A549 (cell line): ENCODE measurements around the gene FAH. TPM values are rescaled to one million over a fixed set of nuclear protein-coding genes. Genes with fewer than 3 reads are reported as not detected.
A peak's percentile ranks its signal among the peaks of the same experiment; 100 is the strongest.

Source experiments
- ATAC-seq, 2 experiments: fragments of 200-7000 bp in 1 of 2; fragments of >200 bp in 1 of 2; cut with Nextera tagmentation in 1 of 2; cut with Tn5 transposase in 1 of 2; 3 replicates each; pipeline versions ENCODE4 v1.8.0 to v1.9.1; 2018 to 2020; ENCODE audit warnings: mild to moderate bottlenecking in 1 of 2, moderate library complexity in 1 of 2
- CTCF ChIA-PET: fragments of 300-600 bp; sonication (Branson Sonifier 250); formaldehyde crosslinking; extraction: SDS; loops from one replicate; lab custom pipeline; 2021; ENCODE audit warnings: antibody characterized with exemption, inconsistent platforms; lab: Yijun Ruan, JAX
- POLR2A ChIA-PET: fragments of 350-600 bp; formaldehyde crosslinking; extraction: SDS; loops from one replicate; lab custom pipeline; 2021; ENCODE audit warnings: antibody characterized with exemption, inconsistent platforms; lab: Yijun Ruan, JAX
- DNase-seq, 2 experiments: peaks; one replicate each; pipeline versions ENCODE4 v3.0.0 to v3.0.0-alpha.2; 2011 to 2016; ENCODE audit warnings: low read depth in 1 of 2, low spot score in 1 of 2
- FAIRE-seq: peaks from 2 replicates; lab custom pipeline; 2011; peaks lifted over from hg19 to GRCh38; lab: Jason Lieb, UNC
- H3K27ac ChIP-seq, 2 experiments: fragments of >200 bp; sonication (Bioruptor Twin); formaldehyde crosslinking; 3 replicates each; pipeline ENCODE4 v1.5.1; 2016 to 2017
- H3K4me1 ChIP-seq: fragments of >200 bp; sonication (Bioruptor Twin); formaldehyde crosslinking; 3 replicates; pipeline ENCODE4 v1.6.1; 2016
- H3K4me2 ChIP-seq: fragments of >200 bp; sonication (Bioruptor Twin); formaldehyde crosslinking; 3 replicates; pipeline ENCODE4 v1.6.1; 2016
- H3K4me3 ChIP-seq: fragments of >200 bp; sonication (Bioruptor Twin); formaldehyde crosslinking; 3 replicates; pipeline ENCODE4 v1.5.1; 2016
- H3K9me3 ChIP-seq: fragments of >200 bp; sonication (Bioruptor Twin); formaldehyde crosslinking; 3 replicates; pipeline ENCODE4 v1.6.1; 2016
- BCL3 ChIP-seq: fragments of >200 bp; sonication (Bioruptor Twin); formaldehyde crosslinking; IDR thresholded peaks from 3 replicates; pipeline ENCODE4 v1.6.1; 2016
- BHLHE40 ChIP-seq: IDR thresholded peaks from 2 replicates; pipeline ENCODE4 v1.6.1; 2012; ENCODE audit warnings: low read depth, low read length, inconsistent platforms
- CBX2 ChIP-seq: fragments of 200-600 bp; sonication (generic); IDR thresholded peaks from 2 replicates; pipeline ENCODE4 v1.6.1; 2016; ENCODE audit warnings: low read depth, mild to moderate bottlenecking, borderline replicate concordance
- CHD2 ChIP-seq: fragments of 150-350 bp; IDR thresholded peaks from 2 replicates; pipeline ENCODE4 v1.6.1; 2014; ENCODE audit warnings: low read length; ENCODE audit not compliant: partially characterized antibody
- CHD4 ChIP-seq: fragments of 200-600 bp; sonication (generic); IDR thresholded peaks from 2 replicates; pipeline ENCODE4 v1.6.1; 2016; ENCODE audit warnings: antibody characterized with exemption, mild to moderate bottlenecking, borderline replicate concordance
- EHF ChIP-seq: fragments of 250-450 bp; sonication (Bioruptor Pico); IDR thresholded peaks from 2 replicates; pipeline ENCODE4 v1.5.0; 2020; ENCODE audit warnings: mild to moderate bottlenecking
- ESRRA ChIP-seq: fragments of 150-350 bp; IDR thresholded peaks from 2 replicates; pipeline ENCODE4 v1.6.1; 2014; ENCODE audit warnings: mild to moderate bottlenecking, low read length, borderline replicate concordance
- FOSB ChIP-seq: fragments of 250-450 bp; sonication (Bioruptor Pico); IDR thresholded peaks from 2 replicates; pipeline ENCODE4 v1.5.0; 2020; ENCODE audit warnings: mild to moderate bottlenecking, moderate library complexity
- FOXS1 ChIP-seq: fragments of 250-450 bp; sonication (Bioruptor Pico); IDR thresholded peaks from 2 replicates; pipeline ENCODE4 v1.5.0; 2020; ENCODE audit warnings: mild to moderate bottlenecking, moderate library complexity
- GATA3 ChIP-seq: IDR thresholded peaks from 2 replicates; pipeline ENCODE4 v1.6.1; 2012; ENCODE audit warnings: borderline replicate concordance
- HDAC2 ChIP-seq: fragments of 200-600 bp; sonication (generic); IDR thresholded peaks from 2 replicates; pipeline ENCODE4 v1.6.1; 2016
- HES2 ChIP-seq: fragments of >200 bp; sonication (Bioruptor Twin); formaldehyde crosslinking; IDR thresholded peaks from 2 replicates; pipeline ENCODE4 v1.6.1; 2016
- HEYL ChIP-seq: fragments of 250-450 bp; sonication (Bioruptor Pico); IDR thresholded peaks from 2 replicates; pipeline ENCODE4 v1.8.0; 2021; ENCODE audit warnings: mild to moderate bottlenecking, moderate library complexity
- HMGXB4 ChIP-seq: fragments of 250-450 bp; sonication (Bioruptor Pico); IDR thresholded peaks from 2 replicates; pipeline ENCODE4 v1.5.0; 2021; ENCODE audit warnings: mild to moderate bottlenecking, moderate library complexity, borderline replicate concordance
- HOXB13 ChIP-seq: fragments of 250-450 bp; sonication (Bioruptor Pico); IDR thresholded peaks from 2 replicates; pipeline ENCODE4 v1.5.0; 2020; ENCODE audit warnings: low read depth, mild to moderate bottlenecking, moderate library complexity
- HOXB5 ChIP-seq: fragments of 250-450 bp; sonication (Bioruptor Pico); IDR thresholded peaks from 2 replicates; pipeline ENCODE4 v1.5.0; 2020; ENCODE audit warnings: mild to moderate bottlenecking, moderate library complexity
- JUNB ChIP-seq: fragments of >200 bp; sonication (Bioruptor Twin); formaldehyde crosslinking; IDR thresholded peaks from 2 replicates; pipeline ENCODE4 v1.6.1; 2016
- KDM1A ChIP-seq: fragments of 200-600 bp; sonication (generic); IDR thresholded peaks from 2 replicates; pipeline ENCODE4 v1.6.1; 2016; ENCODE audit warnings: low read depth, mild to moderate bottlenecking
- MAX ChIP-seq: IDR thresholded peaks from 2 replicates; pipeline ENCODE4 v1.6.1; 2012
- MAZ ChIP-seq: fragments of 150-350 bp; IDR thresholded peaks from 2 replicates; pipeline ENCODE4 v1.6.1; 2014; ENCODE audit warnings: antibody characterized with exemption, low read depth, low read length, borderline replicate concordance
- NFE2L2 ChIP-seq: fragments of 150-350 bp; conservative IDR thresholded peaks from 2 replicates; pipeline ENCODE4 v1.6.1; 2014; ENCODE audit warnings: low read length
- NR3C1 ChIP-seq: fragments of >200 bp; sonication (Bioruptor Twin); formaldehyde crosslinking; IDR thresholded peaks from 3 replicates; pipeline ENCODE4 v1.6.1; 2017
- PBX3 ChIP-seq: IDR thresholded peaks from 2 replicates; pipeline ENCODE4 v1.6.1; 2012
- POLR2AphosphoS2 ChIP-seq: conservative IDR thresholded peaks from 2 replicates; pipeline ENCODE4 v1.6.1; 2012; ENCODE audit warnings: low read length, improper control_type of control experiment, inconsistent platforms
- RAD21 ChIP-seq, 2 experiments: fragments of >200 bp in 1 of 2; sonication (Bioruptor Twin) in 1 of 2; formaldehyde crosslinking in 1 of 2; IDR thresholded peaks in 1 of 2; conservative IDR thresholded peaks in 1 of 2; 2 replicates in 1 of 2; 3 replicates in 1 of 2; pipeline ENCODE4 v1.6.1; 2012 to 2018; ENCODE audit warnings: inconsistent platforms in 1 of 2
- RNF2 ChIP-seq: fragments of 200-600 bp; sonication (generic); IDR thresholded peaks from 2 replicates; pipeline ENCODE4 v1.6.1; 2016; ENCODE audit warnings: low read depth, mild to moderate bottlenecking, antibody characterized with exemption, moderate library complexity, borderline replicate concordance
- TP53 ChIP-seq: fragments of 250-450 bp; sonication (Bioruptor Pico); IDR thresholded peaks from 2 replicates; pipeline ENCODE4 v1.5.0; 2021; ENCODE audit warnings: mild to moderate bottlenecking, moderate library complexity
- ZC3H11A ChIP-seq: fragments of 450-650 bp; IDR thresholded peaks from 2 replicates; pipeline ENCODE4 v1.6.1; 2014; ENCODE audit warnings: antibody characterized with exemption, mild to moderate bottlenecking
- ZNF302 ChIP-seq: fragments of 250-450 bp; sonication (Bioruptor Pico); IDR thresholded peaks from 2 replicates; pipeline ENCODE4 v1.9.0; 2021; ENCODE audit warnings: inconsistent platforms, mild to moderate bottlenecking, moderate library complexity
- WGBS: methylation state at CpG from one replicate; pipeline ENCODE4 v1.1.6; 2017; ENCODE audit errors: missing lambda C conversion rate; 5-methylcytosine and 5-hydroxymethylcytosine counted together
- polyA plus RNA-seq, 4 experiments: library from polyadenylated mRNA; depleted of rRNA in 3 of 4; stranded (reverse); fragments of >200 nt; fragmentation: RNase III in 1 of 4; extraction: RNeasy Plus Mini Kit Qiagen cat#74134 plus additional on column Dnase treatment in 1 of 4; gene quantifications; 2 replicates in 3 of 4; 3 replicates in 1 of 4; pipeline ENCODE4 v1.2.3, GENCODE V29; 2011 to 2017

FAH gene
- polyA plus RNA-seq, 2 of the 4 experiments (the other 2 are of a cell fraction), result 27.3 to 31.9 TPM

- ChIA-PET POLR2A (no interaction called here), CTCF (interaction anchor here (0.8 to 4.6 kb wide), 2 partner anchors 14 to 72 kb away, joined by 3 to 36 read pairs; no protein-coding TSS in a partner anchor)
- no peak for ATAC-seq
- TF ChIP-seq EHF (CRISPR knock-in tag) (no peak), CHD4 (no peak), HDAC2 (no peak), BHLHE40 (no peak), GATA3 (no peak), POLR2AphosphoS2 (no peak), PBX3 (no peak), NFE2L2 (no peak), BCL3 (no peak), ESRRA (no peak), RNF2 (no peak), KDM1A (no peak), MAX (no peak), RAD21 (conservative IDR thresholded peaks at IDR 0.05 in 1 of 2, IDR thresholded peaks at IDR 0.05 in 1 of 2) (no peak), ZNF302 (CRISPR knock-in tag) (no peak), FOXS1 (CRISPR knock-in tag) (no peak), CBX2 (no peak), FOSB (CRISPR knock-in tag) (no peak), ZC3H11A (no peak), HOXB13 (CRISPR knock-in tag) (no peak)
- no peak for DNase-seq
- WGBS, result 91% methylated on average over 5 of the region's 5 CpGs
- H3K27ac ChIP-seq, result no peak overlapping the region; a peak in 1 of 6 replicates
- no peak overlapping the region for H3K4me3 ChIP-seq
- no peaks in the 10 kb centered on the region for H3K9me3 ChIP-seq
- peaks cover 19% of the 10 kb centered on the region for H3K4me1 ChIP-seq
- FAIRE-seq, result no peak
- no peak overlapping the region for H3K4me2 ChIP-seq
Observed at GRCh38 chr15:80159301-80159700, 6.5 kb downstream of the FAH start.

- H3K4me2 ChIP-seq, result peak overlapping the region; percentile 31
- H3K4me3 ChIP-seq, result no peak overlapping the region
- WGBS, result 95% methylated on average over 12 of the region's 12 CpGs
- CTCF ChIA-PET, result interaction anchor here (1.2 to 4.6 kb wide), 3 partner anchors 11 to 820 kb away, joined by 4 to 36 read pairs (median 5); no protein-coding TSS in a partner anchor
- TF ChIP-seq HDAC2, result no peak
- TF ChIP-seq NR3C1, result no peak
- TF ChIP-seq TP53 (CRISPR knock-in tag), result no peak
- TF ChIP-seq HES2, result no peak
- TF ChIP-seq HMGXB4 (CRISPR knock-in tag), result no peak
- no peak for TF ChIP-seq HEYL (CRISPR knock-in tag)
- no peak for TF ChIP-seq MAZ
- TF ChIP-seq BCL3, result no peak
- no peak for TF ChIP-seq CHD2
- no peak for TF ChIP-seq JUNB
- TF ChIP-seq HOXB5 (CRISPR knock-in tag), result no peak
- H3K9me3 ChIP-seq, result no peaks in the 10 kb centered on the region
- POLR2A ChIA-PET, result no interaction called here
- peak overlapping the region; percentile 54 to 81 for H3K27ac ChIP-seq
- H3K4me1 ChIP-seq, result peaks cover 19% of the 10 kb centered on the region
- peak in 1 of 2 experiments; percentile 18; a peak in 1 of 6 replicates for ATAC-seq
- no peak for FAIRE-seq
- no peak for DNase-seq
Observed at GRCh38 chr15:80159811-80160569, 7.2 kb downstream of the FAH start.
